Measurements from ENCODE around the gene PDIA4.

GRCh38 chr7:149053885-149054284 lies 25.6 kb upstream of the PDIA4 start:
- no peak for TF ChIP-seq SUZ12 (IDR thresholded peaks at IDR 0.05; ENCODE audit: extremely low read depth, insufficient read depth, insufficient read length)
- TF ChIP-seq ZNF274 (IDR thresholded peaks at IDR 0.05; ENCODE audit: low read depth, low read length): no peak
- no peak for TF ChIP-seq YY1 (IDR thresholded peaks at IDR 0.05; ENCODE audit: insufficient read depth, insufficient read length)

Data from NT2/D1 (cell line).